ENCODE data around the gene ACOD1.

ACOD1 gene

DNA sequence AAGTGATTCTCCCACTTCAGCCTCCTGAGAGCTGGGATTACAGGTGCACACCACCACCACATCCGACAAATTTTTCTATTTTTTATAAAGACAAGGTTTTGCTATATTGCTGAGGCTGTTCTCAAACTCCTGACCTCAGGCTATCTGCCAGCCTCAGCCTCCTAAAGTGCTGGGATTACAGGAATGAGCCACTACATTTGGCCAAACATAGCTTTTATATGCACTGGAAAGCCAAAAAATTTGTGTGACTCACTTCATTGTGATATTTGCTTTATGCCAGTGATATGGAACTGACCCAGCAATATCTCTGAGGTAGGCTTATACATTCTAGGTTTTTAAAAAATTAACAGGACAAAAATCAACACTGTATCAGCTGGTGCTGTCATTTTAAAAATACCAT lies 26.8 kb upstream of the ACOD1 start:
- Histone ChIP-seq H3K79me2 (ENCODE audit: low read length) (no peaks in the 10 kb centered on the region), H3K36me3 (replicated peaks; ENCODE audit: low read depth, low read length) (no peaks in the 10 kb centered on the region), H3K27me3 (ENCODE audit: low read depth, low read length) (no peaks in the 10 kb centered on the region), H3K4me2 (ENCODE audit: low read length) (no peak overlapping the region), H3K9ac (ENCODE audit: low read length) (no peak overlapping the region), H4K20me1 (ENCODE audit: insufficient read depth, low read length) (no peaks in the 10 kb centered on the region), H2AFZ (ENCODE audit: low read depth, low read length) (no peak overlapping the region), H3K4me3 (ENCODE audit: low read length) (no peak overlapping the region), H3K9me3 (ENCODE audit: insufficient read depth, low read length) (no peaks in the 10 kb centered on the region), H3K4me1 (ENCODE audit: low read length) (no peaks in the 10 kb centered on the region), H3K27ac (ENCODE audit: low read length) (no peak overlapping the region)
- TF ChIP-seq EZH2phosphoT487 (IDR thresholded peaks at IDR 0.05; ENCODE audit: low read depth) = no peak
- TF ChIP-seq, protein P1, sequence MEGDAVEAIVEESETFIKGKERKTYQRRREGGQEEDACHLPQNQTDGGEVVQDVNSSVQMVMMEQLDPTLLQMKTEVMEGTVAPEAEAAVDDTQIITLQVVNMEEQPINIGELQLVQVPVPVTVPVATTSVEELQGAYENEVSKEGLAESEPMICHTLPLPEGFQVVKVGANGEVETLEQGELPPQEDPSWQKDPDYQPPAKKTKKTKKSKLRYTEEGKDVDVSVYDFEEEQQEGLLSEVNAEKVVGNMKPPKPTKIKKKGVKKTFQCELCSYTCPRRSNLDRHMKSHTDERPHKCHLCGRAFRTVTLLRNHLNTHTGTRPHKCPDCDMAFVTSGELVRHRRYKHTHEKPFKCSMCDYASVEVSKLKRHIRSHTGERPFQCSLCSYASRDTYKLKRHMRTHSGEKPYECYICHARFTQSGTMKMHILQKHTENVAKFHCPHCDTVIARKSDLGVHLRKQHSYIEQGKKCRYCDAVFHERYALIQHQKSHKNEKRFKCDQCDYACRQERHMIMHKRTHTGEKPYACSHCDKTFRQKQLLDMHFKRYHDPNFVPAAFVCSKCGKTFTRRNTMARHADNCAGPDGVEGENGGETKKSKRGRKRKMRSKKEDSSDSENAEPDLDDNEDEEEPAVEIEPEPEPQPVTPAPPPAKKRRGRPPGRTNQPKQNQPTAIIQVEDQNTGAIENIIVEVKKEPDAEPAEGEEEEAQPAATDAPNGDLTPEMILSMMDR (IDR thresholded peaks at IDR 0.05; ENCODE audit: low read depth, low read length) = no peak

- Histone ChIP-seq H3K9ac (ENCODE audit: low read length) (no peak overlapping the region), H3K27me3 (ENCODE audit: low read depth, low read length) (no peaks in the 10 kb centered on the region), H4K20me1 (ENCODE audit: insufficient read depth, low read length) (no peaks in the 10 kb centered on the region), H3K4me1 (ENCODE audit: low read length) (no peaks in the 10 kb centered on the region), H2AFZ (ENCODE audit: low read depth, low read length) (no peak overlapping the region), H3K79me2 (ENCODE audit: low read length) (no peaks in the 10 kb centered on the region), H3K36me3 (replicated peaks; ENCODE audit: low read depth, low read length) (no peaks in the 10 kb centered on the region), H3K4me3 (ENCODE audit: low read length) (no peak overlapping the region), H3K4me2 (ENCODE audit: low read length) (no peak overlapping the region), H3K9me3 (ENCODE audit: insufficient read depth, low read length) (no peaks in the 10 kb centered on the region), H3K27ac (ENCODE audit: low read length) (no peak overlapping the region)
- no peak for TF ChIP-seq EZH2phosphoT487 (IDR thresholded peaks at IDR 0.05; ENCODE audit: low read depth)
- TF ChIP-seq, protein P1 (IDR thresholded peaks at IDR 0.05; ENCODE audit: low read depth, low read length) = no peak
Measured at GRCh38 chr13:76925115-76925514, 23.2 kb upstream of the ACOD1 start.

DNA sequence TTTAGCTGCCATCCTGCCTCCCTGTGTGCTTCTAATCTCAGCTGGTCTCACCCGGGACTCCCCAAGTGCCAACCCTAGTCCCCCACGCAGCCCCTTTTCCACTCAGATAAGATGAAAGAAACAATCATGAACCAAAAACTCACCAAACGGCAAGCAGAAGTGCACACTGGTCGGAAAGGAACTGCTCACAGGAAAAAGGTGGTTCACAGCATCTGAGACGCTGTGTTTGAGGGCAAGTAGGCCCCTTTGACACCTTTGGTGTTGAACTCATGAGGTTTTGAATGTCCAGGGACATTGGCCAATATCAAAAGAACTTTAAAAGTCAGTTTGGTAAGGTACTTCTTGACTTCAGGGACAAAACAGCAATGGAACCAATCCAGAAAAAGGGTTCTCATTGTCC lies 20.4 kb upstream of the ACOD1 start:
- TF ChIP-seq EZH2phosphoT487 (IDR thresholded peaks at IDR 0.05; ENCODE audit: low read depth) = no peak
- TF ChIP-seq, protein P1 (IDR thresholded peaks at IDR 0.05; ENCODE audit: low read depth, low read length) = no peak

GRCh38 chr13:76928456-76928855 lies 19.9 kb upstream of the ACOD1 start:
- H3K9me3 ChIP-seq (ENCODE audit: insufficient read depth, low read length) = no peaks in the 10 kb centered on the region
- H3K4me1 ChIP-seq (ENCODE audit: low read length) = no peaks in the 10 kb centered on the region
- H3K79me2 ChIP-seq (ENCODE audit: low read length) = no peaks in the 10 kb centered on the region
- no peaks in the 10 kb centered on the region for H3K36me3 ChIP-seq (replicated peaks; ENCODE audit: low read depth, low read length)
- no peak overlapping the region for H3K4me3 ChIP-seq (ENCODE audit: low read length)
- no peaks in the 10 kb centered on the region for H3K27me3 ChIP-seq (ENCODE audit: low read depth, low read length)
- H2AFZ ChIP-seq (ENCODE audit: low read depth, low read length) = no peak overlapping the region
- H3K9ac ChIP-seq (ENCODE audit: low read length) = no peak overlapping the region
- no peak overlapping the region for H3K27ac ChIP-seq (ENCODE audit: low read length)
- no peak overlapping the region for H3K4me2 ChIP-seq (ENCODE audit: low read length)
- no peaks in the 10 kb centered on the region for H4K20me1 ChIP-seq (ENCODE audit: insufficient read depth, low read length)
- no peak for TF ChIP-seq EZH2phosphoT487 (IDR thresholded peaks at IDR 0.05; ENCODE audit: low read depth)
- TF ChIP-seq, protein P1 (IDR thresholded peaks at IDR 0.05; ENCODE audit: low read depth, low read length) = no peak

More for the DNA sequence above, 20.4 kb upstream of the ACOD1 start:
- H3K9me3 ChIP-seq (ENCODE audit: insufficient read depth, low read length) = no peaks in the 10 kb centered on the region
- no peak overlapping the region for H2AFZ ChIP-seq (ENCODE audit: low read depth, low read length)
- H4K20me1 ChIP-seq (ENCODE audit: insufficient read depth, low read length) = no peaks in the 10 kb centered on the region
- no peaks in the 10 kb centered on the region for H3K4me1 ChIP-seq (ENCODE audit: low read length)
- no peak overlapping the region for H3K27ac ChIP-seq (ENCODE audit: low read length)
- H3K27me3 ChIP-seq (ENCODE audit: low read depth, low read length) = no peaks in the 10 kb centered on the region
- H3K4me3 ChIP-seq (ENCODE audit: low read length) = no peak overlapping the region
- H3K36me3 ChIP-seq (replicated peaks; ENCODE audit: low read depth, low read length) = no peaks in the 10 kb centered on the region
- no peak overlapping the region for H3K9ac ChIP-seq (ENCODE audit: low read length)
- no peak overlapping the region for H3K4me2 ChIP-seq (ENCODE audit: low read length)
- no peaks in the 10 kb centered on the region for H3K79me2 ChIP-seq (ENCODE audit: low read length)
